Fibroblast of villous mesenchyme (primary cell): ENCODE results near the gene ZNF366. TPM values are rescaled to one million over a fixed set of nuclear protein-coding genes. Genes with fewer than 3 reads are reported as not detected.

Experiments used
- DNase-seq: peaks from one replicate; pipeline ENCODE4 v3.0.0-alpha.2; 2010; ENCODE audit warnings: low read depth
- H3K4me3 ChIP-seq: 2 replicates; pipeline ENCODE4 v1.5.1; 2011; ENCODE audit warnings: low read depth, mild to moderate bottlenecking, low read length
- CTCF ChIP-seq: IDR thresholded peaks from 2 replicates; pipeline ENCODE4 v1.5.1; 2012; ENCODE audit warnings: low read depth, mild to moderate bottlenecking, low read length; ENCODE audit not compliant: insufficient read depth
- total RNA-seq: library from RNA; depleted of rRNA; stranded (reverse); fragments of >200 nt; gene quantifications from 2 replicates; pipeline ENCODE4 v1.2.3, GENCODE V29; 2012

Gene ZNF366
- total RNA-seq, 1 donor = under 0.01 TPM

DNA sequence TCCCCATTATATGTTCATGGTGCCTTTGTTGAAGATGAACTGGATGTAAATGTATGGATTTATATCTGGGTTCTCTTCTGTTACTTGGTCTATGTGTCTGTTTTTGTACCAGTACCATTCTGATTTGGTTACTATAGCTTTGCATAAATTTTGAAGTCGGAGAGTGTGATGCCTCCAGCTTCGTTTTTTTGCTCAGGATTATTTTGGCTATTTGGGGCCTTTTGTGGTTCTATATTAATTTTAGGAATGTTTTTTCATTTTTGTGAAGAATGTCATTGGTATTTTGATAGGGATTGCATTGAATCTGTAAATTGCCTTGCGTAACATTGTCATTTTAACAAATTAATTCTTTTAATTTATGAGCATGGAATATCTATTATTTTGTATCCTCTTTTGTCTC, 36.6 kb upstream of the ZNF366 start:
- TF ChIP-seq CTCF = no peak
- no peak for DNase-seq
- no peak overlapping the region for H3K4me3 ChIP-seq

DNA sequence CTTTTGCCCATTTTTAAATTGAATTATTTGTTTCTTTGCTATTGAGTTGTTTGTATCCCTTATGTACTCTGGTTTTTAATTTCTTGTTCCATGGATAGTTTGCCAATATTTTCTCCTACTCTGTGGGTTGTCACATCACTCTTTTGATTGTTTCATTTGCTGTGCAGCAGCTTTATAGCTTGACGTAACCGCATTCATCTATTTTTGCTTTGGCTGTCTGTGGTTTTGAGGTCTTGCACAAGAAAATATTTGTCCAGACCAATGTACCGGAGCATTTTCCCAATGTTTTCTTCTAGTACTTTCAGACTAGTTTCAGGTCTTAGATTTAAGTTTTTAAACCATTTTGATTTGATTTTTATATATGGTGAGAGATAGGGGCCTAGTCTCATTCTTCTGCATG, 36.2 kb upstream of the ZNF366 start:
- no peak for TF ChIP-seq CTCF
- H3K4me3 ChIP-seq = no peak overlapping the region
- DNase-seq = peak; percentile 93

GRCh38 chr5:72542695-72543094, 35.5 kb upstream of the ZNF366 start:
- TF ChIP-seq CTCF = no peak
- DNase-seq = no peak
- H3K4me3 ChIP-seq = no peak overlapping the region

GRCh38 chr5:72541501-72542225, 34.5 kb upstream of the ZNF366 start:
- no peak overlapping the region for H3K4me3 ChIP-seq
- TF ChIP-seq CTCF = no peak
- DNase-seq = no peak

DNA sequence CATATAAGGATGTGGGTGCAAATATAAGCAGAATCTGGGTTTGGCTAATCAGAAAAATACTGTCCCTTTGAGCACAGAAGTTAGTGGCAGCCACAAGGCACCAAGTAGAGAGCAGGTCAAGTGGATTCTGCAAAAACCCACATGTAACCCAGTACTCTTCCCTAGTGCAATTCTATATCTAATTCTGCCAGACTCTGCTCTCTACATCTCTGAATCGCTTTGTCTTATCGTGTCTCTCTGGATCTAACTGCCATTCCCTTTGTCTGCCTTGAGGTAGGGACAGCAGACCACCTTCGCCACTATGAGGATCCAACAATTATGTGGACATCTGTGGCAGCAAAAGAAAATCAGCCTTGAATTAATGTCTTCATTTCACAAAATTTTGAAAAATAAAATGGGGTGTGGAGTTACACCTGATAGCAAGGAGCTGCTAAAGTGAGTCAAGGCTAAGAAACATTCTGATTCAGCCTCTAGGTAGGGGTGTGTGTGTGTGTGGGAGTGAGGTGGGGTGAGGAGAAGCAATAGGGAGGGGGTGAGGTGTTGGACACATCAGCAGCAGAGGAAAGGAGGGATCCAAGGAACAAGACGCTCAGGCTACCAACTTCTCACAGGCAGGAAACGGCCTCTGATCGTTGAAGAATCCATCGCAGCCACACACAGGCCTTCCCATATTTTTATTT, 33.7 kb upstream of the ZNF366 start:
- TF ChIP-seq CTCF = no peak
- no peak for DNase-seq

DNA sequence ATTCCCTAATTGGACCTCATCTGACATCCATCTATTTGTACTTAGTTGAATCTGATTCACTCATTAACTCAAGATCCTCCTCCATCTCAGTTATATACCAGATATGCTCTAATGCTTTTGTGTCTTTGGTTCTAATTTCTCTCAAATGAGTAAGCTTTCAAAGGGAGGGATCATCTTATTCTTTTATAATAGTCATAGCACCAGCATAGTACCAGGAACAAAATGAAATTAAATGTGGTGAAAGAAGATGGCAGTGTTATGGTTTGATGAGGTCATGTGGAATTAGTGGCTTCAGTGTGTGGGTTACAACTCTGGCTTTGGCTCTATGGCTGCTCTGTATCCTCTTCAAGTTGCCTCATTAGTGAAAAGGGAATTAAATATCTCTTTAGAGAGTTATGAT, 32.5 kb upstream of the ZNF366 start:
- H3K4me3 ChIP-seq = no peak overlapping the region
- no peak for DNase-seq
- no peak for TF ChIP-seq CTCF

More for the DNA sequence above, 33.7 kb upstream of the ZNF366 start:
- no peak overlapping the region for H3K4me3 ChIP-seq
